Neural cell (in vitro differentiated cells): ENCODE measurements around the gene LRP8. TPM values are rescaled to one million over a fixed set of nuclear protein-coding genes. Genes with fewer than 3 reads are reported as not detected.
A peak's percentile ranks its signal among the peaks of the same experiment; 100 is the strongest.

Experiments
- H2AFZ ChIP-seq: fragments of 200-600, 300-800 bp; sonication (generic), shearing (Covaris generic); 2 replicates; pipeline ENCODE4 v1.6.0; 2014; ENCODE audit warnings: low read depth, mild to moderate bottlenecking, antibody characterized with exemption, low read length, moderate library complexity
- H3F3A ChIP-seq: fragments of 200-600 bp; shearing (Covaris generic); 2 replicates; pipeline ENCODE4 v1.6.1; 2016; ENCODE audit warnings: mild to moderate bottlenecking, moderate library complexity, mixed read lengths, antibody characterized with exemption, low read length; ENCODE audit not compliant: insufficient read depth, poor library complexity, severe bottlenecking
- H3K27ac ChIP-seq: fragments of 200-600, 300-800 bp; sonication (generic), shearing (Covaris generic); 2 replicates; pipeline ENCODE4 v1.5.1; 2014; ENCODE audit warnings: mild to moderate bottlenecking, low read length, moderate library complexity
- H3K27me3 ChIP-seq: fragments of 300-800, 200-600 bp; sonication (generic), shearing (Covaris generic); 2 replicates; pipeline ENCODE4 v1.6.0; 2014; ENCODE audit warnings: mild to moderate bottlenecking, low read depth, low read length, moderate library complexity; ENCODE audit not compliant: insufficient read depth
- H3K36me3 ChIP-seq: fragments of 300-800, 200-600 bp; sonication (generic), shearing (Covaris generic); 2 replicates; pipeline ENCODE4 v1.5.1; 2014; ENCODE audit warnings: mild to moderate bottlenecking, antibody characterized with exemption, low read length, moderate library complexity; ENCODE audit not compliant: insufficient read depth
- H3K4me2 ChIP-seq: fragments of 300-800, 200-600 bp; sonication (generic), shearing (Covaris generic); 2 replicates; pipeline ENCODE4 v1.6.0; 2014; ENCODE audit warnings: mild to moderate bottlenecking, low read length
- H3K4me3 ChIP-seq: fragments of 300-800, 200-600 bp; sonication (generic), shearing (Covaris generic); 2 replicates; pipeline ENCODE4 v1.5.1; 2014; ENCODE audit warnings: mild to moderate bottlenecking, low read length, moderate library complexity
- H3K79me2 ChIP-seq: fragments of 200-600 bp; shearing (Covaris generic); replicated peaks from 2 replicates; pipeline ENCODE4 v1.6.0; 2014; ENCODE audit warnings: mild to moderate bottlenecking, low read length, moderate library complexity; ENCODE audit not compliant: insufficient read depth
- H3K9ac ChIP-seq: fragments of 300-800, 200-600 bp; sonication (generic), shearing (Covaris generic); 2 replicates; pipeline ENCODE4 v1.6.1; 2016; ENCODE audit warnings: mild to moderate bottlenecking, low read length, mixed read lengths
- H3K9me2 ChIP-seq: fragments of 200-600 bp; shearing (Covaris generic); 2 replicates; pipeline ENCODE4 v1.6.1; 2016; ENCODE audit warnings: mild to moderate bottlenecking, low read length, mixed read lengths; ENCODE audit not compliant: insufficient read depth
- H3K9me3 ChIP-seq: fragments of 200-600, 300-800 bp; sonication (generic), shearing (Covaris generic); 2 replicates; pipeline ENCODE4 v1.6.1; 2016; ENCODE audit warnings: mild to moderate bottlenecking, mixed run types, low read length, moderate library complexity, mixed read lengths
- H4K20me1 ChIP-seq: fragments of 200-600 bp; shearing (Covaris generic); 2 replicates; pipeline ENCODE4 v1.6.1; 2016; ENCODE audit warnings: mild to moderate bottlenecking, mixed run types; ENCODE audit not compliant: insufficient read depth
- EP300 ChIP-seq: fragments of 450-650 bp; conservative IDR thresholded peaks from 2 replicates; pipeline ENCODE4 v1.6.1; 2014; ENCODE audit warnings: antibody characterized with exemption, mild to moderate bottlenecking, moderate library complexity; ENCODE audit not compliant: poor library complexity, severe bottlenecking
- EZH2 ChIP-seq: fragments of 200-600, 300-800 bp; shearing (Covaris generic), sonication (generic); IDR thresholded peaks from 2 replicates; pipeline ENCODE4 v1.6.1; 2014; ENCODE audit warnings: antibody characterized with exemption, low read length, borderline replicate concordance, mild to moderate bottlenecking; ENCODE audit not compliant: insufficient read depth, poor library complexity, severe bottlenecking
- MXI1 ChIP-seq: fragments of 450-650 bp; conservative IDR thresholded peaks from 2 replicates; pipeline ENCODE4 v1.6.1; 2014; ENCODE audit warnings: antibody characterized with exemption, mild to moderate bottlenecking; ENCODE audit not compliant: poor library complexity, severe bottlenecking
- POLR2AphosphoS5 ChIP-seq: IDR thresholded peaks from 2 replicates; pipeline ENCODE4 v1.6.1; 2012
- RAD21 ChIP-seq: fragments of 450-650 bp; conservative IDR thresholded peaks from 2 replicates; pipeline ENCODE4 v1.6.1; 2014; ENCODE audit warnings: antibody characterized with exemption, mild to moderate bottlenecking, moderate library complexity
- SMC3 ChIP-seq: fragments of 450-650 bp; conservative IDR thresholded peaks from 2 replicates; pipeline ENCODE4 v1.6.1; 2014; ENCODE audit warnings: antibody characterized with exemption, mild to moderate bottlenecking, moderate library complexity; ENCODE audit not compliant: poor library complexity
- TAF1 ChIP-seq: IDR thresholded peaks from 2 replicates; pipeline ENCODE4 v1.6.1; 2012; ENCODE audit warnings: low read depth
- polyA plus RNA-seq: library from polyadenylated mRNA; depleted of rRNA; stranded (reverse); fragments of >200 nt; gene quantifications from 2 replicates; pipeline ENCODE4 v1.2.3, GENCODE V29; 2014
- TF ChIP-seq, protein P1 (sequence below): fragments of 450-650 bp; IDR thresholded peaks from 2 replicates; pipeline ENCODE4 v1.5.1; 2014; ENCODE audit warnings: antibody characterized with exemption, mild to moderate bottlenecking, moderate library complexity; ENCODE audit not compliant: poor library complexity, severe bottlenecking
- TF ChIP-seq, protein P2 (sequence below): IDR thresholded peaks from 2 replicates; pipeline ENCODE4 v1.6.1; 2012; ENCODE audit warnings: borderline replicate concordance

The LRP8 gene
- polyA plus RNA-seq, 1 donor from 2014 or later = 65.8 TPM

DNA sequence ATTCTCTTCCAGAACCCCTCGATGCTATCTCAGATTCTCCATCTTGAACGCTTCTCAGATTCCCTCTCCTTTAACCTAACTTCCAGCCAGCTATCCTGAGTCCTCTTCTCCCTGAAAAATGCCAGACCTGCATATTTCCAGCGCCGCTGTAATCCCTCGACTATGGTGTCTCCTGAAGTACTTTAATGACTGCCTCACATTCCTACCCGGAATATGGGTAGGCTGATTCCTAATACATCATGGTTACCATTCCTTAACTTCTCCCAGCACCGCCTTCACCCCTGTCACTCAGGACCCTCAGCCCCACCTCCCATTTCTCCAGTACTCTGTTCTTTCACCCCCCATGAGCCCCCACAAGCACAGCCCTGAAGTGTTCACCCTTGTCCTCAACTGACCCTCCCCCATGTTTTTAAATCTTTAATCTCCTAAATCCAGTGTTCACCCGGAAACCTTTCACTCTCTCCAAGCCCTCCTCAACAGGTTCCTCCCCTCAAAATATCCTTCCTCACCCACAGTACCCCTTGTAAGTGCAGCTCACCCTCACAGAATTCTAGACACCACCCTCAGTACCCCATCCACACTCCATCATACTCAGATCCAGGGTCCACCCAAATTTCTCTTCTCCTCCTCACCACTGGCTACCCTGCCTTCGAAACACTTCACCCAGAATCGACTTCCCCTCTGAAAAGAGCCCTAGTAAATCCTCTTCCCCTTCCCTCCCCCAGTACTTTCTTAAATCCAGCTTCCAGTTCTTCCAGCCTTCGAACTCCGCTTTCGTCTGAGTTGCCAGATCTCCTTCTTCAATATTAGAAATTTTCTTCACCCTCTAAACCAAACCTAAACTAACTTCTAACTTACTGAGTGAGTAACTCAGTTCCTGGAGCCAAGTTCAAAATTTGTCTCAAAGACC lies 130.3 kb downstream of the LRP8 start:
- peak overlapping the region; percentile 77 for H3K4me2 ChIP-seq
- no peak for TF ChIP-seq RAD21
- no peak for TF ChIP-seq TAF1
- TF ChIP-seq MXI1 = no peak
- no peak for TF ChIP-seq POLR2AphosphoS5
- TF ChIP-seq, protein P1, sequence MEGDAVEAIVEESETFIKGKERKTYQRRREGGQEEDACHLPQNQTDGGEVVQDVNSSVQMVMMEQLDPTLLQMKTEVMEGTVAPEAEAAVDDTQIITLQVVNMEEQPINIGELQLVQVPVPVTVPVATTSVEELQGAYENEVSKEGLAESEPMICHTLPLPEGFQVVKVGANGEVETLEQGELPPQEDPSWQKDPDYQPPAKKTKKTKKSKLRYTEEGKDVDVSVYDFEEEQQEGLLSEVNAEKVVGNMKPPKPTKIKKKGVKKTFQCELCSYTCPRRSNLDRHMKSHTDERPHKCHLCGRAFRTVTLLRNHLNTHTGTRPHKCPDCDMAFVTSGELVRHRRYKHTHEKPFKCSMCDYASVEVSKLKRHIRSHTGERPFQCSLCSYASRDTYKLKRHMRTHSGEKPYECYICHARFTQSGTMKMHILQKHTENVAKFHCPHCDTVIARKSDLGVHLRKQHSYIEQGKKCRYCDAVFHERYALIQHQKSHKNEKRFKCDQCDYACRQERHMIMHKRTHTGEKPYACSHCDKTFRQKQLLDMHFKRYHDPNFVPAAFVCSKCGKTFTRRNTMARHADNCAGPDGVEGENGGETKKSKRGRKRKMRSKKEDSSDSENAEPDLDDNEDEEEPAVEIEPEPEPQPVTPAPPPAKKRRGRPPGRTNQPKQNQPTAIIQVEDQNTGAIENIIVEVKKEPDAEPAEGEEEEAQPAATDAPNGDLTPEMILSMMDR = no peak
- no peak for TF ChIP-seq EP300
- no peak for TF ChIP-seq SMC3
- TF ChIP-seq, protein P2, sequence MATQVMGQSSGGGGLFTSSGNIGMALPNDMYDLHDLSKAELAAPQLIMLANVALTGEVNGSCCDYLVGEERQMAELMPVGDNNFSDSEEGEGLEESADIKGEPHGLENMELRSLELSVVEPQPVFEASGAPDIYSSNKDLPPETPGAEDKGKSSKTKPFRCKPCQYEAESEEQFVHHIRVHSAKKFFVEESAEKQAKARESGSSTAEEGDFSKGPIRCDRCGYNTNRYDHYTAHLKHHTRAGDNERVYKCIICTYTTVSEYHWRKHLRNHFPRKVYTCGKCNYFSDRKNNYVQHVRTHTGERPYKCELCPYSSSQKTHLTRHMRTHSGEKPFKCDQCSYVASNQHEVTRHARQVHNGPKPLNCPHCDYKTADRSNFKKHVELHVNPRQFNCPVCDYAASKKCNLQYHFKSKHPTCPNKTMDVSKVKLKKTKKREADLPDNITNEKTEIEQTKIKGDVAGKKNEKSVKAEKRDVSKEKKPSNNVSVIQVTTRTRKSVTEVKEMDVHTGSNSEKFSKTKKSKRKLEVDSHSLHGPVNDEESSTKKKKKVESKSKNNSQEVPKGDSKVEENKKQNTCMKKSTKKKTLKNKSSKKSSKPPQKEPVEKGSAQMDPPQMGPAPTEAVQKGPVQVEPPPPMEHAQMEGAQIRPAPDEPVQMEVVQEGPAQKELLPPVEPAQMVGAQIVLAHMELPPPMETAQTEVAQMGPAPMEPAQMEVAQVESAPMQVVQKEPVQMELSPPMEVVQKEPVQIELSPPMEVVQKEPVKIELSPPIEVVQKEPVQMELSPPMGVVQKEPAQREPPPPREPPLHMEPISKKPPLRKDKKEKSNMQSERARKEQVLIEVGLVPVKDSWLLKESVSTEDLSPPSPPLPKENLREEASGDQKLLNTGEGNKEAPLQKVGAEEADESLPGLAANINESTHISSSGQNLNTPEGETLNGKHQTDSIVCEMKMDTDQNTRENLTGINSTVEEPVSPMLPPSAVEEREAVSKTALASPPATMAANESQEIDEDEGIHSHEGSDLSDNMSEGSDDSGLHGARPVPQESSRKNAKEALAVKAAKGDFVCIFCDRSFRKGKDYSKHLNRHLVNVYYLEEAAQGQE = no peak
- TF ChIP-seq EZH2 = no peak
- H3F3A ChIP-seq = no peaks in the 10 kb centered on the region

DNA sequence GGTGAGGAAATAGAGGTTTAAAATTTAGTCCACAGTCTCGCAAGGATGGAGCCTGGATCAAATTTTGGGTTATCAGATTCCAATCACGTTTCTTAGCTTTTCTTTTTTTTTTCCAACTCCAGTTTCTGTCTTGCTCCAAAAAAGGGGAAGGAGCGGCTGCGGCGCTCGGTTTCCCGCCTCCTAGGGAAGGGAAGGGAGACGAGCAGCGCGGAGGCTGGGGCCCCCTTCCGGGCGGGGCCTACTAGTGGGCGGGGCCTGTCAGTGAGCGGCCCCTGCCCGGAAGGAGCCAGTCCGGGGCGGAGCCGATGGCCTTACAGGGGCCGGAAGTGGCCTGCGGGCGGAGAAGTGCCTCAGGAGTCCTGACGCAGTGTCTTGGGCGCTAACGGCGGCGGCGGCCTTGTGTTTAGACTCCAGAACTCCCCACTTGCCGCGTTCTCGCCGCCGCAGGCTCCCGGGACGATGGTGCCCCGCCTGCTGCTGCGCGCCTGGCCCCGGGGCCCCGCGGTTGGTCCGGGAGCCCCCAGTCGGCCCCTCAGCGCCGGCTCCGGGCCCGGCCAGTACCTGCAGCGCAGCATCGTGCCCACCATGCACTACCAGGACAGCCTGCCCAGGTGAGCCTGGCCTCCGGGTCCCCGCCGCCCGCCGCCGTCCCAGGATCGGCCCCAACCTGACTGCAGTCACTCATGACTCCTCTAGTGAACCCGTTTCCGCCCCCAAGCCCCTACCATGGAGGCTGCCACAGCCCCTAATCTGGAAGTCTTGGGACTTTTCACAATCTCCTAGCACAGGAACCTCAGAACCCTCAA lies 131.2 kb downstream of the LRP8 start, which contains the start of gene CPT2:
TSS of gene CPT2 (plus strand) at position 340 of the 806 bp plus-strand sequence. CDS start at position 460, 120 bp downstream.
- Histone ChIP-seq H3K9me2 (no peaks in the 10 kb centered on the region), H4K20me1 (no peaks in the 10 kb centered on the region), H3K9ac (peak within 1 kb of the TSS; percentile 76), H3F3A (no peaks in the 10 kb centered on the region), H3K27me3 (no peaks in the 10 kb centered on the region), H3K9me3 (no peaks in the 10 kb centered on the region), H2AFZ (peak within 1 kb of the TSS; percentile 70), H3K4me2 (peak within 1 kb of the TSS; percentile 77), H3K4me3 (peak within 1 kb of the TSS; percentile 79), H3K79me2 (no peaks in the 10 kb centered on the region), H3K36me3 (no peaks in the 10 kb centered on the region), H3K27ac (peak within 1 kb of the TSS; percentile 21)
- TF ChIP-seq POLR2AphosphoS5 (peak; percentile 84), RAD21 (no peak), MXI1 (no peak), SMC3 (peak; percentile 8), EZH2 (no peak), EP300 (no peak), TAF1 (peak; percentile 48)
- TF ChIP-seq, protein P2 = peak; percentile 38
- TF ChIP-seq, protein P1 = no peak

More for the DNA sequence above, 130.3 kb downstream of the LRP8 start:
- Histone ChIP-seq H3K27me3 (no peaks in the 10 kb centered on the region), H3K27ac (peak overlapping the region; percentile 21), H3K9ac (peak overlapping the region; percentile 76), H3K36me3 (no peaks in the 10 kb centered on the region), H3K9me2 (no peaks in the 10 kb centered on the region), H3K4me3 (peak overlapping the region; percentile 79), H2AFZ (peak overlapping the region; percentile 70), H3K9me3 (no peaks in the 10 kb centered on the region), H4K20me1 (no peaks in the 10 kb centered on the region), H3K79me2 (no peaks in the 10 kb centered on the region)
